ENCODE results near the gene MTM1.

Gene MTM1

GRCh38 chrX:150568320-150569154 lies at the start of gene MTM1:
Gene MTM1 (plus strand): TSS chrX:150568621. CDS start chrX:150592615, 23,994 bp downstream.
- peak; percentile 52 to 89 (median 72) for DNase-seq

- no peak for DNase-seq
Measured at GRCh38 chrX:150522494-150522893, 45.9 kb upstream of the MTM1 start.

GRCh38 chrX:150525061-150525919 lies 43.1 kb upstream of the MTM1 start:
- DNase-seq = no peak

- DNase-seq = no peak
Measured at GRCh38 chrX:150526692-150527091, 41.7 kb upstream of the MTM1 start.

- no peak for DNase-seq
Measured at GRCh38 chrX:150527108-150527507, 41.3 kb upstream of the MTM1 start.

- no peak for DNase-seq
Measured at GRCh38 chrX:150529587-150529986, 38.8 kb upstream of the MTM1 start.

GRCh38 chrX:150530821-150531220 lies 37.6 kb upstream of the MTM1 start:
- DNase-seq = no peak

GRCh38 chrX:150531467-150531866 lies 37.0 kb upstream of the MTM1 start:
- DNase-seq = no peak

- DNase-seq = no peak
Measured at GRCh38 chrX:150533863-150534262, 34.6 kb upstream of the MTM1 start.

GRCh38 chrX:150536455-150537116 lies 31.8 kb upstream of the MTM1 start:
- no peak for DNase-seq

- DNase-seq = no peak
Measured at GRCh38 chrX:150537851-150538250, 30.6 kb upstream of the MTM1 start.

GRCh38 chrX:150540965-150541364 lies 27.5 kb upstream of the MTM1 start:
- DNase-seq = no peak

GRCh38 chrX:150542846-150543229 lies 25.6 kb upstream of the MTM1 start:
- DNase-seq = no peak

GRCh38 chrX:150543230-150544155 lies 24.9 kb upstream of the MTM1 start:
- no peak for DNase-seq

- DNase-seq = no peak
Measured at GRCh38 chrX:150544222-150544787, 24.1 kb upstream of the MTM1 start.

- DNase-seq = no peak
Measured at GRCh38 chrX:150544835-150545770, 23.3 kb upstream of the MTM1 start.

GRCh38 chrX:150546711-150547153 lies 21.7 kb upstream of the MTM1 start:
- peak in 2 of 4 experiments; percentile 2 to 18 for DNase-seq

- no peak for DNase-seq
Measured at GRCh38 chrX:150547375-150548115, 20.9 kb upstream of the MTM1 start.

GRCh38 chrX:150548251-150548650 lies 20.2 kb upstream of the MTM1 start:
- DNase-seq = no peak

- DNase-seq = no peak
Measured at GRCh38 chrX:150548684-150549083, 19.7 kb upstream of the MTM1 start.

Measured in activated naive CD4-positive, alpha-beta T cell (primary cell).